Measurements from ENCODE around the gene CATSPER3. TPM values are rescaled to one million over a fixed set of nuclear protein-coding genes. Genes with fewer than 3 reads are reported as not detected.

Gene CATSPER3
- total RNA-seq, 2 experiments from 2014 or later = 0.56 TPM; not detected in 1

GRCh38 chr5:134975078-134975715, 7.5 kb downstream of the CATSPER3 start:
- ATAC-seq (ENCODE audit: poor library complexity) (no peak), DNase-seq (no peak)
- Mint-ChIP-seq H3K27me3 (no peaks in the 10 kb centered on the region), H3K4me3 (no peak overlapping the region), H3K27ac (no peak overlapping the region), H3K36me3 (ENCODE audit: low read depth) (peaks cover 50% of the 10 kb centered on the region), H3K4me1 (ENCODE audit: low read depth) (no peaks in the 10 kb centered on the region), H3K9me3 (peaks cover 12% of the 10 kb centered on the region)
- Histone ChIP-seq H3K27ac (ENCODE audit: low read depth in 1 of 2, low read length in 2 of 2) (no peak overlapping the region), H3K4me1 (ENCODE audit: insufficient read depth, low read length) (no peaks in the 10 kb centered on the region), H3K36me3 (ENCODE audit: insufficient read depth, low read length) (peaks cover 3% of the 10 kb centered on the region), H3K27me3 (ENCODE audit: control insufficient read depth in 1 of 2, insufficient read depth in 2 of 2, low read length in 2 of 2) (no peaks in the 10 kb centered on the region), H3K4me3 (ENCODE audit: low read length) (no peak overlapping the region), H3K9me3 (ENCODE audit: control insufficient read depth in 1 of 2, insufficient read depth in 1 of 2, low read length in 2 of 2) (peaks cover 13 to 25% of the 10 kb centered on the region in 2 experiments)
- TF ChIP-seq CTCF (IDR thresholded peaks at IDR 0.05) = no peak
- ChIA-PET CTCF (no interaction called here), POLR2A (no interaction called here)
- intact Hi-C loops (cut with DNase I, micrococcal nuclease) = no loop called here

- no peaks in the 10 kb centered on the region for H3K27me3 Mint-ChIP-seq
- POLR2A ChIA-PET = interaction anchor here (0.6 kb wide), 1 partner anchor 1823 kb away, joined by 3 read pairs; no protein-coding TSS in a partner anchor
- no peak overlapping the region for H3K4me3 Mint-ChIP-seq
- no peaks in the 10 kb centered on the region for H3K27me3 ChIP-seq (ENCODE audit: control insufficient read depth in 1 of 2, insufficient read depth in 2 of 2, low read length in 2 of 2)
- H3K36me3 ChIP-seq (ENCODE audit: insufficient read depth, low read length) = no peaks in the 10 kb centered on the region
- H3K4me1 Mint-ChIP-seq (ENCODE audit: low read depth) = no peaks in the 10 kb centered on the region
- CTCF ChIA-PET = no interaction called here
- H3K9me3 Mint-ChIP-seq = peaks cover 12% of the 10 kb centered on the region
- H3K27ac ChIP-seq (ENCODE audit: low read depth in 1 of 2, low read length in 2 of 2) = no peak overlapping the region
- H3K4me1 ChIP-seq (ENCODE audit: insufficient read depth, low read length) = no peaks in the 10 kb centered on the region
- ATAC-seq (ENCODE audit: poor library complexity) (no peak), DNase-seq (no peak)
- intact Hi-C loops (cut with DNase I, micrococcal nuclease) = no loop called here
- H3K9me3 ChIP-seq (ENCODE audit: control insufficient read depth in 1 of 2, insufficient read depth in 1 of 2, low read length in 2 of 2) = peaks cover 13 to 25% of the 10 kb centered on the region in 2 experiments
- TF ChIP-seq CTCF (IDR thresholded peaks at IDR 0.05) = no peak
- H3K4me3 ChIP-seq (ENCODE audit: low read length) = no peak overlapping the region
- H3K27ac Mint-ChIP-seq = no peak overlapping the region
- peaks cover 50% of the 10 kb centered on the region for H3K36me3 Mint-ChIP-seq (ENCODE audit: low read depth)
Observed at GRCh38 chr5:134975843-134976242, 8.1 kb downstream of the CATSPER3 start.

- Mint-ChIP-seq H3K4me1 (ENCODE audit: low read depth) (no peaks in the 10 kb centered on the region), H3K27ac (no peak overlapping the region), H3K27me3 (no peaks in the 10 kb centered on the region), H3K4me3 (no peak overlapping the region), H3K36me3 (ENCODE audit: low read depth) (peaks cover 56% of the 10 kb centered on the region), H3K9me3 (peaks cover 16% of the 10 kb centered on the region)
- CTCF ChIA-PET = no interaction called here
- intact Hi-C loops (cut with DNase I, micrococcal nuclease) = no loop called here
- peaks cover 22 to 28% of the 10 kb centered on the region in 2 experiments for H3K9me3 ChIP-seq (ENCODE audit: control insufficient read depth in 1 of 2, insufficient read depth in 1 of 2, low read length in 2 of 2)
- H3K27me3 ChIP-seq (ENCODE audit: control insufficient read depth in 1 of 2, insufficient read depth in 2 of 2, low read length in 2 of 2) = no peaks in the 10 kb centered on the region
- no peak for ATAC-seq (ENCODE audit: poor library complexity)
- DNase-seq = no peak
- H3K4me3 ChIP-seq (ENCODE audit: low read length) = no peak overlapping the region
- no peak for TF ChIP-seq CTCF (IDR thresholded peaks at IDR 0.05)
- POLR2A ChIA-PET = no interaction called here
- H3K4me1 ChIP-seq (ENCODE audit: insufficient read depth, low read length) = no peaks in the 10 kb centered on the region
- H3K27ac ChIP-seq (ENCODE audit: low read depth in 1 of 2, low read length in 2 of 2) = no peak overlapping the region
- no peaks in the 10 kb centered on the region for H3K36me3 ChIP-seq (ENCODE audit: insufficient read depth, low read length)
Observed at GRCh38 chr5:134976841-134977240, 9.1 kb downstream of the CATSPER3 start.

All from CD4-positive, alpha-beta T cell (primary cell).